Stimulated activated CD8-positive, alpha-beta memory T cell treated with anti-CD3 and anti-CD28 coated beads, Interleukin-15, amount 100 ng/mL, for 24 hours (primary cell): ENCODE data around the gene FAM181A.

Experiments
- DNase-seq: peaks from one replicate; pipeline ENCODE4 v3.0.0-alpha.2; 2020; ENCODE audit warnings: low read depth

Gene FAM181A

DNA sequence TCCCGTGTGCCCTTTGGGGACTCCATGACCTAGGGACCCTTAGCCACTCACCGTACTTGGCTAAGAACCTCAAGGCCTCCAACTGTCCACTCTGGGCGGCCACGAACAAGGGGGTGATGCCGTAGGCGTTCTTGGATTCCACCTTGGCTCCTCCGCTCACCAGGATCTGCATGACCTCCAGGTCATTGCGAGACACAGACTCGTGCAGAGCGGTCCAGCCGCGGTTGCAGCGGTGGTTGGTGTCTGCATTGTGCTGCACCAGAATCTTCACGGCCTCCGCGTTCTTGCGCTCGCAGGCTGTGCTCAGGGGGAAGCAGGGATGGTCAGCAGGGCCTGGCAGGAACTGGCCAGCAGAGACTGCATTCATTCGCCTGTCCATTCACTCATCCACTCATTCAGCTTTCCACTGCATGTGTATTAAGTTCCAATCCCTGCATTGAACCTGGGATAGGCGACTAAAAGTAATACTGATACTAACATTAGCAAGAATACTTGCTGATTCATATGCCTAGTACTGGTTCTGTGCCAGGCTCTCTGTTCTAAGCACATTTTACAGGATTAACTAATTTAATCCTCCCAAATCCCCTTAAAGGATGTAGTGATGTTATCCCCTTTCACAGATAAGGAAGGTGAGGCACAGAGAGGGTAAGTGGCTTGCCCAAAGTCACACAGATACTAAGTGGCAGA lies 23.9 kb downstream of the FAM181A start:
- DNase-seq: no peak

DNA sequence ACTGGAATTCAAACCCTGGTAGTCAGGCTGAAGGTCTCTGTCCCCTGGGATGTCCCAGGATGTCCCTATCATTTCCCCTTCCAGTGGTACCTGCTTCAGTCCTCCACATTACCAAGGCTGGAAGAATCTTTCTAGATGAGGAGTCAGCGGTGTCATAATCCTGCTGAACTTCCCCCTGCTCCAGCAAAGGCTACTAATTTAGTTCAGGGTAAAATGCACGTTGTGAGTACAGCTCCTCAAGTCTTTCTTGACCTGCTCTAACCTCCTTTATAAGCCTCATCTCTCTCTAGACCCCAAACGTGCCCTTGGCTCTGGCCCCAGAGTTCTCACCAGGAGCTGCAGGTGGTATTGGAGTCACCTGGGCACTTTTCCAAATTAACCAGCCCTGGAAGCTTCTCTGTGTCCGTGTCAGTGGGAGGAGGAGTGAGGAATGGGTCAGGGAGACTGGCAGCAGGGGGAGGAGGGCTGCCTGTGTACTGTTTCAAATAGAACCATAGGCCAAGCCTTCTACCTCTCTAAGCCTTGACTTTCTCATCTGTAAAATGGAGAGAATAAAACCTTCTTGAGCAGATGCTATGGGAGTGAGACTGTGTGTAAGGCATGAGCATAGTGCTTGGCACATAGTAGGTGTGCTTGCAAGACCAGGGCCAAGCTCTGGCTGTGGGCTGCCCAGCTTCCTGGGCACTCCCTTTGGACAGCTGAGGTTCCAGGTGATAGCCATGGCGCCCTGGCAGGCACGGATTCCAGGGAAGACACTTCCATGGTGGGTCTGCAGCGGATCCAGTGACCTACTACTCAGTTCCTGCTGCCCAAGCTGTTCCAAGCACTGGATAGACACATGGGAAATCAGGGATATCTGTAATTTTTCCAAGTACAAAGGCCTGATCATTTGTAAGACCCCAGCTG lies 24.7 kb downstream of the FAM181A start:
- DNase-seq: no peak

DNA sequence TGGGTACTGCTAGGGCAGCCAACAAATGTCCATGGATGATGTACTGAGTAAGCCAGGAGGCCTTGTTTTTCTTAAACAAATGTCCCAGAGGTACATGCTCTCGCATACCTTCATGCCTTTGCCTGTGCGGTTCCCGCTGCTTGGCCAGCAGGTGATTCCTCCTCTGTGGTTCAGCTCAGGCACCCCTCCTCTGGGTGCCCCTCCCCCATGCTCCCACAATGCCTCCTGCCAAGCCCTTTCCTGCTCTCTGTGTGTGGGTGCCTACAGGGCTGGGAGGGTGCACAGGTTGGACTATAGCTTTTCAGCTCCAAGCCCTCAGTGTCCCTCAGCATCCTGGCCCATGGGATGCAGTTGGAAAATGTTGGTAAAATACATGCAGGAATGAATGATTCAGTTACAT lies 25.7 kb downstream of the FAM181A start:
- no peak for DNase-seq

DNA sequence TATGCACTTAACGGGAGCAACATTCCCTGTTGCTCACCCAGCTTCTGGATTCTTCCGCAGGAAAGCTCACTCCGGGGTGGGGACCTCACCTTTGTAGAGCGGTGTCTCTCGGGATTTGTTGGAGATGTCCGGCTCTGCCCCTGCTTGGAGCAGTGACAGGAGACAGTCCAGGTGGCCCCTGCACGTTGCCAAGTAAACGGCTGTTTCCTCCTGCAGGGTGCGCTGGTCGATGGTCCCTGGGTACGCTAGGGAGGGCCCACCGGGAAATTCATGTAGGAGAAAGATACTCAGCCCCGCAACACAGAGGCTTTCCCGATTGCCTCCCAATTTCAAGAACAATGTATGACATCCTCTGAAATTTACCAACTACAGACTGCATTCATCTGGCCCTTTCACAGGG lies 26.1 kb downstream of the FAM181A start:
- DNase-seq: no peak

DNA sequence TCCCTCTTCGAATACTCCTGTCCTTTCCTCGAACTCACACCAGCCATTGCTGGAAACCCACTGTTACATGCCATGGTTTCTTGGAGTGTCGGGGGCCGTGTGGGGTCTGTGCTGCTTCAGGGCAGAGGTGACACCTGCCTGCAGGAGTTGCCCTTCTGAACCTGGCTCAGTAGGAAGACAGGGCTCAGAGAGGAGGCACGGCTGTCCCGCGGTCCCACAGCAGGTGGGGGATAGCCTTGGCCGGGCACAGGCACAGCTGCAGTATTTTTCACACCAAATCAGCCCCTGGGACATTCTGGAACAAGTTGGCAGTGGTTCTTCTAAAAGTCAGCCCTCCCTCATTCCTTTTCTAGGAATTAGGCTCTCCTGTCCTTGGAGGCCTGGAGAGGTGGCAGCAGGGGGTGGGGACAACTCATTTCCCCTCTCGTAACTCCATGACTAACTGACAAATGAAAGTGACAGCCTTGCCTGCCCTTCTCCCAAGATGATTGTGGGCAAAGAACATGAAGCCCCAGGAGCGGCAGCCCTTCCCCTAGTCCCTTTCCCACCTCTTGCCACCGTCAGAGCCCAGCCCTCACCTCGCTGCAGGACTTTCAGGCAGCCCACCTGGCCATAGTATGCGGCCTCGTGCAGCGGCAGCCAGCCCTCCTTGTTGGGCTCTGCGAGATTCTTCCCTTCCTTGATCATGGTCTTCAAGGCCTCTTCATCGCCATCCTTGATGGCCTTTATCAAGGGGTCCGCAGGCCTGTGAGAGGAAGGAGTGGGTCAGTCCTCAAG lies 26.8 kb downstream of the FAM181A start:
- DNase-seq: no peak

DNA sequence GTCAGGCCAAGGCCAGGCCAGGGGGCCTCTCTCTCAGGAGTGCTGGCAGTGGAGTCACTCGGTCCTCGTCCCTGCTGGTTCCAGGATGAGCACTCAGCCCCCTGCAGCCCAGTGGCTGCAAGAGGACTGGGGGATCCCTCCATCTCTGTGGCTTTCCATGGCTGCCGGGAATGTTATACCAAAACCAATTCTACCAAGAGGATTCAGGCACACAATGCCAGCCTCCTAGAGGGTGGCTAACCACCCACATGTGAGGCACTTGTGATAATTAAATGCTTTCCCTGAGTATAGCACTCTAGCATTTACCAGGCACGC lies 27.3 kb downstream of the FAM181A start:
- no peak for DNase-seq

DNA sequence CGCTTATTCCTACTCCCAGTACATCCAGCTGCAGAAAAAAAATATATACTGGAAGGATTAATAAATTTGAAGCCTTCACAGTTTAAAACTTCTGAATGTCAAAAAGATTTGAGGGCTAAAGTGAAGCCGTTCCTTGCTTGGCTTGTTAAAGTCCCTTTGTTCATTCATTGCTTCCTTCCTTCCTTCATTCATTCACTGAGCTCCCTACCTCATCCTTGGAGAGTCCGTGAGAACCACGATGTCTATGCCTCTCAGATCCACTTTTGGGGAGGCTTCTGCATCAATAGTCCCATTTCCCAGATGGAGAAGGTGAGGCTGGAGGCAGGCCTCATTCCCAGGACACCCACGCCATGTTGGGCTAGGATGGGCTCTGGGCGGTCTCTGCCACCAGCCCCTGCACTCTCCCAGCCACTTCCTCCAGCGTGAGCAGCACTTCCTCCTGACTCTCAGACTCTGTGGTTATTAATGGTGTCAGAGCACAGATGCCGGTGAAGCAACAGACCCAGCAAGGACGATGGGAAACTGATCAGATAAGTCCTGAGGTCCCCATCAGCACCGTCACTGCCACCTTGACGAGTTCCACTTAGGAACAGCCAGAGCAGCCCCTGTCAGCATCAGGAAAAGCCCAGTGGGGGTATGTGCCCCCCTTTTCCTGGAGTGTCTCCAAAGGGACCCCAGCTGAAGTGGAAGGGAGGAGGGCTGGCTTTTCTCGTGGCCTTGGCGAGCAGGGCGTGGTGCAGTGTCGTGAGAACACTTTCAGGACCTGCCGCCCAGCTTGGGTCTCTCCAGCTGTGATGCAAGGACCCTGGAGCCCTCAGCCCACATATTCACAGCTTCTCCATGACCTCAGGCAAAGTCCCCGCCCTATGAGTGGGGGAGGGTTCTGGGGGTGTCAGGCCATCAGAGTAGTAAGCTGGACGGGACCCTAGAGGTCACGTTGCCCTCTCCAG lies 28.0 kb downstream of the FAM181A start:
- DNase-seq: no peak

DNA sequence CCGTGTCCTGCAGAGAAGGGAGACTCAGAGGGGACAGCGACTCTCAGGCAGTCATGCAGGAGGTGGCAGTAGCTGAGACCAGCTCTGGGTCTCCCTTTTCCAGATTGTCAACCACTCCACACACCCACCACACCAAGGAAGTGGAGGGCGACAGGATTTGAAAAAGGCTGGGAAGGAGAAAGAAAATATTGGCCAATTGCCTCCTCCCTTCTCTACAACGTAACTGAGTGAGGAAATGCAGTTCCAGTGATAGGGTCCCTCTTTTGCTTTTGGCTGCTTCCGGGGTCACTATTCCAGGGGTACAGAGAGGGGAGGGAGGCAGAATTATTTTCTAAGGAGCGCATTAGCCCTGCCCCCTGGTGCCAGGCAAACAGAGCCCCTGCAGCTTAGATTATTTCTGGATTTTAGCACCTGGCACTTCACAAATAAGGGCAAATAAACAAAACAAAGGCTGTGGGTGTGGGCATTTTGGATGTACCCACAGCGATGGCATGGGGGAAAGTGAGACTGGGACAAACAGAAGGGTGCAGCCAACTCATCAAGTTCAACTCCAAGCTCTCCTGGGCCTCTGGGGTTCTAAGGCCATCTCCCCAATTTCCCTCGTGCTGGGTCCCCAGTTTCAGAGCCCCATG lies 28.8 kb downstream of the FAM181A start:
- DNase-seq: no peak

DNA sequence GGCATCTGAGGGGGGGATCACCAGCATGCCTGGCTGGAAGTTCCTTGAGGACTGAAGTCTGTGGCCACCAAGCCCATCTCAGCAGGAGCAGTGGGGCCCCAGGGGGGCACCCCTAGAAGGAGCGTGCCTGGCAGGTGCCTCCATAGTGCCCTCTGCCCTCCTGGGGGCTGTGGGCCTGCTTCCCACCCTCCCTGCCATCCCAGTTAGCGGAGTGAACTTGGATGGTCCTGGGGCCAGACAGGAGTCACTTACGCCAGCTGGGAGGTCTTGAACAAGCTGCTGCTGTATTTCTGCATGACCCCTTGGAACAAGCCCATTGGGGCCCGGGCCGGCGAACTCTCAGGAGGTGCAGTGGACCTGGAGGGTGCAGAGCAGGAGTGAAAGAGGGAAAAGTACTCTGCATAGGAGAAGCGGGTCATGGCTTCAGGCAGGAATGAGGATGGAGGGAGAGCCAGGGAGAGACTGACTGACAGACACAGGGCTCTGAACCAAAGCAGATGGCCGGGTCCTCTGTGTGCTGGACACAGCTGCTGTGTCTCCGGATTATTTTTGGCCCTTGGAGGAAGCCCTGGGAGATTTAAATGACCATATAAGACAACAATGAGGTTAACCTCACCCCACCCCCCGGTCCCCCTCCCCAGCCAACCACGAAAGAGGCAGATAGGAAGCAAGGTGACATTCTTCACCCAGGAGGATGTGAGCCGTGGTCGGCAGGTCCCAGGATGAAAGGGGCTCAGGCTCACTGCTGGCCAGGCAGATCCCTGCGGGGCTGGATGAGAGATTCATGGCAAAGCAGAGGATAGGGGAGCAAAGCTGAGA lies 29.6 kb downstream of the FAM181A start:
- DNase-seq: no peak

DNA sequence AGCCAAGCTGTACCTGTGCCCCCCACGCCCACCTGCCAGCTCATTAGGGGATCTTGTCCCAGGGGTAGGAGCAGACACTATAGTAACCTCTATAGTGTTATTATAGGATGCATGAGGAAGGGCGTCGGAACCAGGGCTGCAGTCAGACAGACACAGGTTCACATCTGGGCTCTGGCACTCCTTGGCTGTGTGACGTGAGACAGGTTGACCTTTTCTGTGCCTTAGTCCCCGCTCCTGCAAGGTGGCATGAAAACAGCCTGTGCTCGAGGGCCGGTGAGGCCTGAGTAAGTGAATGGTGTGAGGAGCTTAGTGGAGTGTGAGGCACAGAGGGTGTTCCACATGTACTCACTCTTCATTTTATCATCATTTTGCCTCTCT lies 30.2 kb downstream of the FAM181A start:
- no peak for DNase-seq

DNA sequence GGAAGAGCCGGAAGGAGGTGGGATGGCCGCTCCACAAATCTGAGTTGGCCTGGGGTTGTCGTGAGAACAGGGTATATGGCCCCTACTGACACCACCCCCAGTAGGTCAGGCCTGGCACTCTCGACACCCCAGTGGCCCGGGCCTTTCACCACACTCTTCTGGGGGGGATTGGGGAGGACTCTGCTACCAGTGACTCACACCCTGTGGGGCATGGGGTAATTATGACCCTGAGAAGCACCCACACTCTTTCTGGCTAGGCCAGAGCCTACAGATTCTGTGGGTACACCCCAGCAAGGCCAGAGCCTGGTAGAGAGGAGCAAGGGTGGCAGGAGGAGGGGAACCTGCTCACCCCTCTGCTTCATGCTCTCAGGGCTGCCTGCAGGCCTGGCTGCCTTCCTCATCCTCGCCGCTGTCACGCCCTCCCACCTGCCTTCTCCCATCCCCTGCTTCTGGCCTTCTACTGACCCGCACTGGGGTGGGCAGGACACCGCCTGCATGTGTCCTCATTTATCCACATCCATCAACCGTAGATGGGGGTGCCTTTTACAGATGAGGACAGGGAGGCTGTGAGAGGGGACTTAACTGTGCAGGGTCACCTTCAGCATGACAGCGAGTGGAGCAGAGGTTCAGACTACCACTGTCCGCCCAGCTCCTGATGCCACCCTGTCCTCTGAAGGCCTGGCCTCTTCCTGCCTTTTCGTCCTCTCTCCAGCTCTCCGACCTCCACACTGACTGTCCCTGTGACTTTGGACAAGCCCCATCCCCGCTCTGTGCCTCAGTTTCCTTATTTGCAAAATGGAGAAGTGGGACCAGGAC lies 30.8 kb downstream of the FAM181A start:
- DNase-seq: no peak

DNA sequence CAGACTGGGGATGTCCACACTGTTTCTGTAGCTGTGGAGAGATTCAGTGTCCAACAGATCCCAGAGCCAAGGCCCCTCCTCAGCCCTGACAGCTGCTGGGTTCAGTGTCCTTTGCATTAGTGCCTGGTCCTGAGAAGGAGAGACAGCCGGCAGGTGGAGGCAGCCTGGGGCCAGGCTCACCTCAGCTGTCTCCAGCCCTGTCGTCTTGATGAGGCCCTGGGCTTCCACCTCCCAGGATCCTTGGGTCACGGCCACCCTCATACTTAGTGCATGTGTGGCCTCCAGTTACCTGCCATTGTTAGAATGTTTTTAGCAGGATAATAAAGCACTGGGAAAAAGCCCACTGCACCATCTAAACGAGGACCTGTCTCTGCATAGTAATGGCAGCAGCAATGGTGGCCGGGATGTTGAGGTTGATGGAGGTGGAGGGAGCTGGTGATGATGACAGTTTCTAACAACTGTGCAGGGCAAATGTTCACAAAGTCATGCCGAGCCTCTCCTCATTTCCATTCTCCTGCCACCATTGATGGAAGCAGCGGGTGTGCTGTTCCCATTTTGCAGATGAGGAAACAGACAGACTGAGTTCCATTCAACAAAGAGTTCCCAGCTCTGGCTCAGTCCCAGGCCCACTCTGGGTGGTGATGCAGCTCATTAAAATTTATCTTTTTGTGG lies 31.6 kb downstream of the FAM181A start:
- no peak for DNase-seq

DNA sequence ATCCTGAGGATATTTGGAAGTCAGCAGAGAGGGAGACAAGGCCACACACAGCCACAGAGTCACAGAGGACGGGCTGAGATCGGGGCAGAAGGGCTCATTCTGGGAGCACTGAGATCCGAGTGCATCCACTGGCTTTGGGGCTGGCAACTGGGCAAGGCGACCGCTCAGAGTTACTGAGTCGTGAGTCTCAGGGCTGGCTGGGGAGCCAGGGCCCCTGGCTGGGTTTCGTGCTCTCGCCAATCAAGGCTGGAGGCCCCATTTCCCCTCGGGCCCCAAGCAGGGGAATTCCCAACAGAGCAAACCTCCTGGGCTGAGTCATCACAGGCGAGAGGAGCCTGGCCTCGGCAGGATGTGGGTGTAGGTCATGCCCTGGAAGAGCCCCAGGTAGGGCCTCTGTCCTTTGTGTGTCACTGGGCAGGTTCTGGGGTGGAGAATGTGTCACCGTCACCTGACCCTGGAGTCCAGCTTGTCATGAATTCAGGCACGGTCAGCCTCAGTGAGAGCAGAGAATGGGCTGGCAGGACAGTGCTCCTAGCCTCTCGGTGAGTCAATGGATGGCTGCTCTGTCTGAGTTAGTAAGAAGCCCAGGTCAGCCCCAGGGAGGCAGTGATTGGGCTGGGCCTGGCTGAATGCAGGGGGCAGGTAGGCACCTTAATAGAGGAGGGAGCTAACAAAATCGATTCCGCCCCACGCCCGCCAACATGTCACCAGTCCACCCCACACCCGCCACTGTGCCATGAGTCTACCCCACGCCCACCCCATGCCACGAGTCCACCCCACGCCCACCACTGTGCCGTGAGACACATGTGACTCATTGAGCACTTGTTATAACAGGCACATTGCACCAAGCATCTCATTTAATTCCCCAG lies 32.3 kb downstream of the FAM181A start:
- peak; percentile 70 for DNase-seq

DNA sequence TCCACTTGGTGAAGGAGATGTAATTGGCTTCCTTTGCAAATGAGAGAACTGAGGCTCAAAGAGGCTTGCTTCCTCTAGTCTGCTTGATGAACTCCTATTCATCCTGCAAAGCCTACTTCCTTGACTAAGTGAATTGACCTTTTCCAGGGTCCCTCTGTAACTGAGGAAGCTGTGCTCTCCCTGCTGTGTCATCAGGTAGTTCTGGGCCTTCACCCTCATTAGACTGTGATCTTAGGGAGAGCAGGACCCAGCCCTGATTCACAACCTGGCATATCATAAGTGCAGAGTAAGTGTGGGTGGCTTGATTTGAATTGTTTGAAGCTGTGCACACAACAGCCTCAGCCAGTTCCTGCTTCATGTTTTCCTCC lies 32.9 kb downstream of the FAM181A start:
- DNase-seq: no peak

DNA sequence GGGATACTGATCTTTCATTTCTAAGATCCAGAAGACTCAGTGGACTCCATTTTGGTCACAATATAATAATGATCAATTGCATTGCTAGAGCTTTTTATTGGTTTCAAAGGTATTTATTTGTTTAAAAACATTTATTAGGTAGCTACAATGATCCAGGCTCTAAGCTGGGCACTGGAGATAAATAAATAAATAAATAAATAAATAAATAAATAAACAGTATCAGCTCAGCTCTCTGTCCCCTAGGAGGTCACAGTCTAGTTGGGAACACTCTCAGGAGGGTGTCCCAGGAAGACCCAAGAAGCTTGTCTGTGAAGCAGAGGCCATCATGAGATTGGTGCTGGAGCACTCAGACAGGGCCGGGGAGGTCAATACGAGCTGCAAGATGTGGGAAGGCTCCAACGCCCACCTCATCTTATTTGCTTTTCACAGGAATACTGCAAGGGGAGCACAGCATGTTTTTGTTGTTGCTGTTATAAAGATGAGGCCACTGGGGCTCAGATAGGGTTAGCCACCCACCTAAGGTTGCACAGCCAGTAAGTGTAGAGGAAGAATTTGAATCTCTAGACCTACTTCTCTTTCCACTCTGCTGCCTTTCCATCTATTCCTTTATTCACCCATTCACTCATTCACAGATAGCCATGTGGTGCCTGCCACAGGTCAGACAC lies 33.8 kb downstream of the FAM181A start:
- DNase-seq: no peak

DNA sequence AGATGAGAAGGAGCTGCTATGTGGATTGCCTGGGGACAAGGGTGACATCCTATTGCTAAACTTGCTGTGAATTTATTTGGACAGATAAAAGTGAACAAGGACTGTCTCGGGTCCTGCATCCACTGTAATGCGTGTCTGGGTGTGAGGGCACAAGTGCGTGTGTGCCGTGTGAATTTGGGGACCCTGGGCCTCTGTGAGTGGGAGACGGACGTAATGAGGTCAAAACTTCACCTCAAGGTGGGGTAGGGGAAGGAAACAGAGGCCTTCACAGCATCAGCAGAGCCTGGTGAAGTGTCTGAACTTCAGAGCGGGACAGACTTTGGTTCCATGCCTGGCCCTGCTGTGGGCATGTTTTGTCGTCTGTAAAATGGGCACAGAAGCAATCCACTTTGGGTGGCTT lies 34.5 kb downstream of the FAM181A start:
- DNase-seq: no peak
